Germinal center (tissue), 1 donor: ENCODE measurements around the gene KLF5.
"Not testable (repeated sequence)": the region's sequence is repeated elsewhere in the genome, so short reads cannot be mapped to it uniquely, and the experiment has no call there.

Source experiments
- DNase-seq: peaks from one replicate; pipeline ENCODE4 v3.0.0; 2012; ENCODE audit warnings: mixed read lengths, low spot score

KLF5 gene

DNA sequence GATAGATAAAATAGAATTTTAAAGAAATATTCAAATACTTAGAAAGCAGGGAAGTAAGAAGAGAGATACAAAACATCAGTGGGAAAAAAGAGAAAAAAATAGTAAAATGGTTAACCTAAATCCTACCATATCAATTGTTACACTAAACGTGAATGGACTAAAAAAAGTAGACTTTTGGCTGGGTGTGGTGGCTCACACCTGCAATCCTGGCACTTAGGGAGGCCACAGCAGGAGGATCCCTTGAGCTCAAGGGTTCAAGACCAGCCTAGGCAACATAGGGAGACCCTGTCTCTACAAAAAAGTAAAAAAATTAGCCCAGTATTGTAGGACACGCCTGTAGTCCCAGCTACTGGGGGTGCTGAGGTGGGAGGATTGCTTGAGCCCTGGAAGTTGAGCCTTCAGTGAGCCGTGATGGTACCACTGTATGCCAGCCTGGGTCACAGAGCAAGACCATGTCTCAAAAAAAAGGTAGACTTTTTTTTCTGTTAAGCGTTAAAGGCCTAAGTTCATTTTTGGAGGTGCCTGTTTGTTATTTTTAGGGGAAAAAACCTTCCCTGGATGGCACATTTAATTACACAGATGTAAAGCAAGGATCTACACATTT is 29.6 kb downstream of the KLF5 start:
- DNase-seq = no peak

DNA sequence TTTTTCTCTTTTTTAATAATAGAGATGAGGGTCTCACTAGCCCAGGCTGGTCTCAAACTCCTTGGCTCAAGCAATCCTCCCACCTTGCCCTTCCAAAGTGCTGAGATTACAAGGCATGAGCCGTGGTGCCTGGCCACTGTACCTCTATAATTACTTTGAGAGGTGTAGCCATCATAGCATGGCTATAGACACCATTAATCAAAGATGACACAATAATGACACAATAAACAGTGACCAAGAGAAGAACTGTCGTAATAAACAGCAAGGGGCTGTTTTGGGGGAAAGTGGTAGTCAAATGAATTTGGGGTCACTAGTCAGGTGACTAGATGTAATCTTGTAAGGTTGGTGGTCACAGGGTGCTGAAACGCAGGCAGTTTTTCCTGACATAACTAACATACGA is 30.4 kb downstream of the KLF5 start:
- no peak for DNase-seq

DNA sequence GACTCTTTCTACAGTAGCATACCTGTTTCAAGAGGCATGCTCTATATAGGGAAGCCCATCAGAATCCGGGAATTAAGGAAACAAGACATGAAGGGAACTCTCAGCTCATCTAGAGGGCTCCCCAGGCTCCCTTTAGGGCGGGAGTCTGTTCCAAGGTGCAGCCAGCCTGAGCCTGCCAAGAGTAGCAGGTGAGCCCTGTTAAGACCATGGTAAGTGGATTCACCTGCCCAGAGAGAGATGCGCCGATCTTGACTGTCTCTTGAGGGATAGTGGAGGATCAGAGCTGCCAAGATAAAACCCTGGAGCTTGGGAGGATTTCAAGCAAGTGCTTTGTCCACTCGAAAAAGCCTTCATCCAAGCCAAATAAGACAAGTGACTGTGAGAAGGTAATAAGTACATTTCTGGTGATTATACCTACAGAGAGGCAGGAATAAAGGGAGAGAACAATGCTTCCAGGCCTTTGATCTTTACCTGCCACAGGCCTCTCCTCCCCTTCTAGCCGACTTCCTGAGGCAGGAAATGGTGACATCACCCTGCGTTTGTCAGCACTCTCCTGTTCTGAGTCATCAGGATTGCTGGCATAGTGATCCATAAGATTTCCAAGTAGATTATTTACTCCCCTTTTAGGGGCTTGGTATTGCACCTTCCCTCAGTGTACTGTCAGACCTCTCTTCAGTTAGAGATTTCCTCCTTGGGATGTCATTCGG is 31.5 kb downstream of the KLF5 start:
- DNase-seq = no peak

DNA sequence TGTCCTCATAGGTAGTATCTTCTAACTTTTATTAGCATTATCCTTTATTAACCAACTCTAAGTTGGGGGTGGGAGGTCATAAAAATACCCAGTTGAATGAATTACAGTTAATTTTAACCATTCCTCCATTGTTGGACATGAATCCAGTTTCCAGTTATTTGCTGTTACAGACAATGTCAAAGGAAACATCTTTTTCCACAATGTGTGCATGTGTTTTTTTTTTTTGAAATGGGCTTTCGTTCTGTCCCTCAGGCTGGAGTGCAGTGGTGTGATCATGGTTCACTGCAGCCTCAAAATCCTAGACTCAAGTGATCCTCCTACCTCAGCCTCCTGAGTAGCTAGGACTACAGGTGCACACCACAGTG is 32.0 kb downstream of the KLF5 start:
- no peak for DNase-seq

DNA sequence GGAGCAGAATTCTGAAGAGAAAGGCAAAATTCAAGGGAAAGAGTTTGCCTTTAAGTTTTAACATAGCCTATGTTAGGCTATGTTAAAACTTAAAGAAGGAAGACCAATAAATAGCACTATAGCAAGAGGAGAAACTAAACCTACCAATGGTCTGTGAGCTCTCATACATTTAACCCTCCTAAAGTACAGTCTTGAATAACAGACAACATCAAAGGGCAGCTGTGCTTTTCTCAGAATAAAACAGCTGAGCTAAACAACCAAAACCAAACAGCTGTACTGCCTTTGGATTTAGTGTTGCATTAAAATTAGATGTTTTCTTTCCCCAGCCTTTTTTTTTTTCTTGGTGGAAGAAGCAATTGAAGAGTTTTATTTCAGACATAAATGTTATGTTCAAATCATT is 34.0 kb downstream of the KLF5 start:
- no peak for DNase-seq

GRCh38 chr13:73096173-73096572 is 37.4 kb downstream of the KLF5 start:
- DNase-seq = no peak

- DNase-seq = no peak
These were observed 37.8 kb downstream of the KLF5 start for GRCh38 chr13:73096638-73097037.

DNA sequence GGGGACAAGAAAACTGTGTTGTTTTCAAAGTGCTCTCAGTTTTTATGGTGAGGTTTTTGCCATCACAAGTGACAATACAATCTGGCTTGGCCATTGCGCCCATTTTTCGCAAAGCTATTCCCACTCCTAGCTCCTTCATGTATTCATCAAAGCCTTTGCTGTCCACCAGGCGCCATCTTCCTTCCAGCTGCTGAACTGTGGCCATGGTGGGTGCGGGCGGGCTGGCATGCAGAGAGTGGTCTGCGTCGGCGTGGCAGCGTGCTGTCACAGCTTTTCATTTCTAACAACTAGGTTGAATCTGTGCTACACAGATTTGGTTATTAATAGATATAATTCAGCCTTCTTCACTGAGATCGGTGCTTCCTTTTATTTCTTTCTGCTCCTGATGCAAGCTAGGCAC is 42.0 kb downstream of the KLF5 start:
- not testable (repeated sequence) for DNase-seq

DNA sequence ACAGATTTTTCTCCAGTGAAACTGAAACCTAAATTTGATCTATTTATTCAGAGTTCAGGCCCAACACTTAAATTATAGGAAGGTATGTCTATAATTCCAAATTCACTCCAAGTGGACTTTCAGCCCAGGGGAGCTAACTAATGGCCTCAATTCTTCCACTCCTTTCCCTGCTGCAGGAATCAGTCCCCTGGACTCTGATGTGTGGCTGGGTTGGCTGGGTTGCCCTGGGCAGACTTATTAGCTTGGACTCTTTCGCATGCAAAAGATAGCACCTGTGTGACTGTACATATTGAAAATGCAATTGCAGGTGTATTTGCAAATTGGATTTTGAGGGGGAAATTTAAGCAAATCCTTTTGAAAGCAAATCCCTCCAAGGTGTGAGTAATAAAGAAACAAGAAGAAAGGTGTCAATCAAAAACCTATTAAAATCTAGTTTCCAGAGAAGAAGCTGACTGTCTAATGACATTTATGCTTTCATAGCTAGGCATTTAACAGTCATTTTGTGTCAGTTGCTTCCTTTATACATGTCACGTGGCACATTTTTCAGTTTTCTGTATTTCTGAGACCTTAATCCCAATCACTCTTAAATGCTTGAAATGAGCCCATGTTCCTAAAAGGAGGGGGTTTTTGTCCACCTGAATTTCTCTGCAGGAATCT is 42.7 kb downstream of the KLF5 start:
- no peak for DNase-seq

GRCh38 chr13:73103238-73103637 is 44.4 kb downstream of the KLF5 start:
- DNase-seq = no peak

- no peak for DNase-seq
These were observed 47.8 kb downstream of the KLF5 start for GRCh38 chr13:73106513-73107178.

DNA sequence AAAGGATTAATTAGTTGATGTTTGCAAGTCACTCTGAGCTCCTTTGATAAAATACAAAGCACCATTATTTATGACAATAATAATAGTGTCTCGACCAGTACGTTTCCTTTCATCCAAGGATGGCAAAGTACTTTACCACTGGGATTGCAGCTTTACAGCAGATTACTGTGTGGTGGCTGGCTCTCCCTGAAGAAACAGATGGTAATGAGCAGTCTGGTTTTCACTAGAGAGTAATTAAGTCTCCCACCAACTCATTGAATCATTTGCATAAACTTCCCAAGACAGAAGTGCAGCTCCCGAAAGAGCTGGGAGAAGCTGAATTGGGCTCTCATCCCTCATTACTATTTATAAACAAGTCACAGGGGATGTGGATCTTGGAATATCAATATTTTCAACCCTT is 48.7 kb downstream of the KLF5 start:
- no peak for DNase-seq

DNA sequence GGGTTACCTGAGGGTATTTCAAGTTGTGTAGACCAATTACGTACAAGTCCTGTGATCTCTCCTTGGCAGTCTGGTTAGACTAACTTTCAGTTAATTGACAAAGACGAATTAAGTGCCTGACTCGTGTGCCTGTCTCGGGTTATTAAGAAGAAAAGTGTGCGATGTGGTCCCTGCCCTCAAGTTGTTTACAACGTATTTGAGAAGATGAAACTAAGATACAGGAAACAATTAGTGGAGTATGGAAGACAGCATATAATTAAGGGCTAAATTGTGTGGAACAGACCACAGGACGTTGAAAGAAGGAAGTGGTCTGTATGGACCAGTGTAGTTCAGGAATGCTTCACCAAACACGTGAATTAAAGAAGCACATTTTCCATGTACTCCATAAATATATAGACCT is 49.2 kb downstream of the KLF5 start:
- DNase-seq = no peak

- DNase-seq = no peak
These were observed 50.6 kb downstream of the KLF5 start for GRCh38 chr13:73109288-73109899.

DNA sequence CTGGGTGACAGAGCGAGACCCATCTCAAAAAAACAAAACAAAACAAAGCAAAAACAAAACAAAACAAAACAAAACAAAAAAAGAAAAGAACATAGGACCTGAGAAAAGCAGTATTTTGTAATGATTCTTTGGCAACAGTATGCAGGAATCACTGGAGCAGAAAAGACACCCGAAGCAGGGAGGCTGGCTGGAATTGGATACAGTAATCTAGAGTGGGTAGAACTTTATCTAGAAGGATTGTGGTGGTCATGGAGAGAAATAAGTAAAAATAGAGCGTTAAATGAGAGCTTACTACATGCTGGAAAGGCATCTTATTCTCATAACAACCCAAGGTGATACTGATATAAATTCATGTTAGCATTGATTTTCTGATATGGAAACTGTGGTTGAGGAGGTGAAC is 51.2 kb downstream of the KLF5 start:
- no peak for DNase-seq

DNA sequence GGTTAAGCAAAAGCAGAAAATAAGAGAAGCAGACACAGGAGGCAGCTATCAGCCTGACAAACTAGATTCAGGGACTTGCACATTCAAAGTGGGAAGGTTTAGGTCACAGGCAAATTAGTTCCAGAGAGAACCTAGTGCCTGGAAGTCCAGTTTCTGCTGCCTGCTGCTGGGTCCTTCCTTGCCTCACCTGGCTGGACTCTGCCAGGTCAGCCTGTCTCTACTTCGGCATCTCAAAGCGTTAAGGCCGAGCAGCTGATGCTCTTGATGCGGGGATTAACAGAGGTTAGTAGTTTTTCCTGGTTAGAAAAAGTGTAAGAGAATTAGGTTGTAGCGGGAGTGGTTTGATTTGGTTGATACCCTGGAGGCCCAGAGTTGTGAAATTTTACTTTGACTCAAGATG is 52.0 kb downstream of the KLF5 start:
- no peak for DNase-seq

GRCh38 chr13:73111331-73111730 is 52.5 kb downstream of the KLF5 start:
- no peak for DNase-seq

DNA sequence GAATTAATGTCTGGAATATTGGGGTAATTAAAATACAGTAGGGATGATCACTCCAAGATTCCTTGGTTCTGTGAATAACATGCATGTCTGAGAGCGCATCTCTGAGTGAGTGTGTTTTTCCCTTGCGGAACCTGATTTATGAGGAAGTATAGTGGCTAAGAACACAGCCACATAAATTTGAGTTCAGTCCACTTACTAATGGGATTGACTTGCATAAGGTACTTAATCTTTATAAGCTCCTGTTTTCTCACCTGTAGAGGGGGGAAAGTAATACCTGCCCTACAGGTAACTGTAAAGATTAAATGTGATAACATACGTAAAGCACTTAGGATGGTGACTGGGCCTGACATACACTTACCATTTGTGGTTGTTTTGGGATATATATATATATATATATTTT is 60.8 kb downstream of the KLF5 start:
- no peak for DNase-seq
